RWPE1 (cell line): ENCODE results near the gene GNL3.
"Not testable (repeated sequence)": the region's sequence is repeated elsewhere in the genome, so short reads cannot be mapped to it uniquely, and the experiment has no call there.

ENCODE experiments used
- CTCF ChIA-PET: fragments of 350-600 bp; sonication (Branson Sonifier 250); formaldehyde crosslinking; extraction: SDS; loops from one replicate; lab custom pipeline; 2021; lab: Yijun Ruan, JAX
- POLR2A ChIA-PET: fragments of 400-600 bp; formaldehyde crosslinking; extraction: SDS; loops from one replicate; lab custom pipeline; 2020; ENCODE audit warnings: antibody characterized with exemption; ENCODE audit not compliant: low non-redundant PET; lab: Yijun Ruan, JAX
- DNase-seq: peaks from one replicate; pipeline ENCODE4 v3.0.0; 2012; ENCODE audit warnings: low spot score
- H3K27ac ChIP-seq: fragments of 450-650 bp; 2 replicates; pipeline ENCODE4 v1.5.1; 2017
- CTCF ChIP-seq: fragments of 450-650 bp; conservative IDR thresholded peaks from 2 replicates; pipeline ENCODE4 v1.5.1; 2017; ENCODE audit warnings: low read depth, mild to moderate bottlenecking

GNL3 gene

GRCh38 chr3:52651592-52651991 is 34.2 kb upstream of the GNL3 start:
- CTCF ChIA-PET: interaction anchor here (0.6 kb wide), 1 partner anchor 18 kb away, joined by 4 read pairs; no protein-coding TSS in a partner anchor

GRCh38 chr3:52655895-52656294 is 29.9 kb upstream of the GNL3 start:
- CTCF ChIA-PET: interaction anchor here (0.7 kb wide), 1 partner anchor 708 kb away, joined by 4 read pairs; no protein-coding TSS in a partner anchor
- POLR2A ChIA-PET: no interaction called here
- no peak for DNase-seq
- no peak overlapping the region for H3K27ac ChIP-seq
- no peak for TF ChIP-seq CTCF

More at GRCh38 chr3:52651592-52651991, 34.2 kb upstream of the GNL3 start:
- POLR2A ChIA-PET: no interaction called here
- H3K27ac ChIP-seq: no peak overlapping the region
- no peak for TF ChIP-seq CTCF
- DNase-seq: no peak

- DNase-seq: no peak
- H3K27ac ChIP-seq: no peak overlapping the region
- no peak for TF ChIP-seq CTCF
- POLR2A ChIA-PET: no interaction called here
- CTCF ChIA-PET: no interaction called here
These were observed 25.8 kb upstream of the GNL3 start for GRCh38 chr3:52660046-52660445.

GRCh38 chr3:52663098-52663497 is 22.7 kb upstream of the GNL3 start:
- POLR2A ChIA-PET: no interaction called here

GRCh38 chr3:52670621-52671521 is 15.0 kb upstream of the GNL3 start:
- DNase-seq: peak; percentile 85
- H3K27ac ChIP-seq: peak overlapping the region; percentile 89
- no peak for TF ChIP-seq CTCF
- ChIA-PET POLR2A (no interaction called here), CTCF (no interaction called here)

More at GRCh38 chr3:52663098-52663497, 22.7 kb upstream of the GNL3 start:
- CTCF ChIA-PET: no interaction called here
- no peak for TF ChIP-seq CTCF
- DNase-seq: no peak
- no peak overlapping the region for H3K27ac ChIP-seq

GRCh38 chr3:52671676-52672075 is 14.2 kb upstream of the GNL3 start:
- no peak for DNase-seq
- ChIA-PET POLR2A (no interaction called here), CTCF (no interaction called here)
- no peak for TF ChIP-seq CTCF
- no peak overlapping the region for H3K27ac ChIP-seq

GRCh38 chr3:52676201-52676600 is 9.6 kb upstream of the GNL3 start:
- DNase-seq, CTCF ChIA-PET, POLR2A ChIA-PET: not testable (repeated sequence)

More at GRCh38 chr3:52676201-52676600, 9.6 kb upstream of the GNL3 start:
- H3K27ac ChIP-seq: not testable (repeated sequence)
